PFSK-1 (cell line): ENCODE results near the gene ADAM33.

Experiments
- FOXP2 ChIP-seq: optimal IDR thresholded peaks from 2 replicates; pipeline ENCODE3; 2011; ENCODE audit warnings: borderline replicate concordance, control low read depth, inconsistent platforms; ENCODE audit not compliant: insufficient read depth; ENCODE audit errors: extremely low read length, extremely low read depth
- POLR2AphosphoS5 ChIP-seq: IDR thresholded peaks from 2 replicates; pipeline ENCODE4 v1.6.1; 2012; ENCODE audit warnings: low read depth, mild to moderate bottlenecking, control low read depth, low read length, moderate library complexity
- SIN3A ChIP-seq: IDR thresholded peaks from 2 replicates; pipeline ENCODE4 v1.6.1; 2012; ENCODE audit warnings: mild to moderate bottlenecking, low read length, moderate library complexity, borderline replicate concordance; ENCODE audit not compliant: insufficient read depth
- TAF1 ChIP-seq: IDR thresholded peaks from 2 replicates; pipeline ENCODE4 v1.6.1; 2012; ENCODE audit warnings: low read length, control low read depth, borderline replicate concordance; ENCODE audit not compliant: insufficient read depth
- TF ChIP-seq, protein P1 (sequence below), 2 experiments: IDR thresholded peaks; 2 replicates each; pipeline versions ENCODE4 v1.6.1 to v1.8.0; 2011 to 2012; ENCODE audit warnings: low read depth in 2 of 2, low read length in 2 of 2, control low read depth in 1 of 2, inconsistent platforms in 1 of 2, mild to moderate bottlenecking in 1 of 2, moderate library complexity in 1 of 2; ENCODE audit not compliant: insufficient read depth in 1 of 2

The ADAM33 gene

DNA sequence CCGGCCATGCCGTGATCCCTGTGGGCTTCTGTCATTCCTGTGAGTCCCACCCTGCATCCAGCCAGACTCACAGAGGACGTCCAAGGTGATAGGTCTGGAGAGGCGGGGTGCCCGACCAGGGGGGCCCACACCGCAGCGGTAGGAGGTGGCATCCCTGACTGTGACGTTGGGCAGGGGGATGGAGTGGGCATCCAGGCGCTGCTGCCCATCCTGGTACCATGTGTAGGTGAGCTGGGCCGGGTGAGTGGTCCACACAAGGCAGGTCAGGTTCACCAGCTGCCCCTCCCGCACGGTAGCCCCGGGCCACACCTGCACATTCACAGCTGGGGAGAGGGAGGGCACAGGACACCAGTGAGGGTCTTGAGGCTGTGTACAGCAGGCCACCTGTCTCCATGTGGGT is 11.6 kb upstream of the ADAM33 start:
- TF ChIP-seq TAF1 = no peak
- no peak for TF ChIP-seq POLR2AphosphoS5
- TF ChIP-seq SIN3A = no peak
- TF ChIP-seq, protein P1, sequence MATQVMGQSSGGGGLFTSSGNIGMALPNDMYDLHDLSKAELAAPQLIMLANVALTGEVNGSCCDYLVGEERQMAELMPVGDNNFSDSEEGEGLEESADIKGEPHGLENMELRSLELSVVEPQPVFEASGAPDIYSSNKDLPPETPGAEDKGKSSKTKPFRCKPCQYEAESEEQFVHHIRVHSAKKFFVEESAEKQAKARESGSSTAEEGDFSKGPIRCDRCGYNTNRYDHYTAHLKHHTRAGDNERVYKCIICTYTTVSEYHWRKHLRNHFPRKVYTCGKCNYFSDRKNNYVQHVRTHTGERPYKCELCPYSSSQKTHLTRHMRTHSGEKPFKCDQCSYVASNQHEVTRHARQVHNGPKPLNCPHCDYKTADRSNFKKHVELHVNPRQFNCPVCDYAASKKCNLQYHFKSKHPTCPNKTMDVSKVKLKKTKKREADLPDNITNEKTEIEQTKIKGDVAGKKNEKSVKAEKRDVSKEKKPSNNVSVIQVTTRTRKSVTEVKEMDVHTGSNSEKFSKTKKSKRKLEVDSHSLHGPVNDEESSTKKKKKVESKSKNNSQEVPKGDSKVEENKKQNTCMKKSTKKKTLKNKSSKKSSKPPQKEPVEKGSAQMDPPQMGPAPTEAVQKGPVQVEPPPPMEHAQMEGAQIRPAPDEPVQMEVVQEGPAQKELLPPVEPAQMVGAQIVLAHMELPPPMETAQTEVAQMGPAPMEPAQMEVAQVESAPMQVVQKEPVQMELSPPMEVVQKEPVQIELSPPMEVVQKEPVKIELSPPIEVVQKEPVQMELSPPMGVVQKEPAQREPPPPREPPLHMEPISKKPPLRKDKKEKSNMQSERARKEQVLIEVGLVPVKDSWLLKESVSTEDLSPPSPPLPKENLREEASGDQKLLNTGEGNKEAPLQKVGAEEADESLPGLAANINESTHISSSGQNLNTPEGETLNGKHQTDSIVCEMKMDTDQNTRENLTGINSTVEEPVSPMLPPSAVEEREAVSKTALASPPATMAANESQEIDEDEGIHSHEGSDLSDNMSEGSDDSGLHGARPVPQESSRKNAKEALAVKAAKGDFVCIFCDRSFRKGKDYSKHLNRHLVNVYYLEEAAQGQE (IDR thresholded peaks at IDR 0.05; ENCODE audit: insufficient read depth in 1 of 2, low read depth in 2 of 2, low read length in 2 of 2) = no peak
- TF ChIP-seq FOXP2 = no peak

DNA sequence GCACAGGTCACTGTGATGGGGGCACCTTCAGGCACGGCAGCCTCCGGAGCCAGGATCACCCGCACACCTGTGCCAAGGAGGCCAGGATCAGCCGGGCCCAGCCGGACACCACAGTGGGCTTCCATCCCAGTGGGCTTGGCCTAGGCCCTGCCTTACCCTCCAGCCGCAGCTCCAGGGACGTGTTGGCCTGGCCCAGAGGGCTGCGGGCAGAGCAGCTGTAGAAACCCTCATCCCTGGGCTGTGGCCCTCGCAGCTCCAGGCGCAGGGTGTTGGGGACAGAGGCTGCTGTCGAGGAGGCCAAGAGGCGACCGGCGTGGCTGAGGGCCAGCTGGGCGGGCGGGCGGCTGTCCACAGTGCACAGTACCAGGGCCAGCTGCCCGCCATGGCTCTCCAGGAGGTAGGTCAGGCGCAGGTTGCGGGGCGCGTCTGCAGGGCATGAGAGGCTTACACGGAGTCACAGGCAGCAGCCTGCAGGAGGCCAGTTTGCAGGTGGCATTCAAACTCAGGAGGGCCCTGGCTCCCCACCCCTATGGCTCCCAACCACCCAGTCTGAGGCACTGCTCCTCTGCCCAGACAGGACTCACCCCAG is 11.0 kb upstream of the ADAM33 start:
- TF ChIP-seq, protein P1 (IDR thresholded peaks at IDR 0.05; ENCODE audit: insufficient read depth in 1 of 2, low read depth in 2 of 2, low read length in 2 of 2) = no peak
- TF ChIP-seq POLR2AphosphoS5 (no peak), FOXP2 (no peak), TAF1 (no peak), SIN3A (no peak)

DNA sequence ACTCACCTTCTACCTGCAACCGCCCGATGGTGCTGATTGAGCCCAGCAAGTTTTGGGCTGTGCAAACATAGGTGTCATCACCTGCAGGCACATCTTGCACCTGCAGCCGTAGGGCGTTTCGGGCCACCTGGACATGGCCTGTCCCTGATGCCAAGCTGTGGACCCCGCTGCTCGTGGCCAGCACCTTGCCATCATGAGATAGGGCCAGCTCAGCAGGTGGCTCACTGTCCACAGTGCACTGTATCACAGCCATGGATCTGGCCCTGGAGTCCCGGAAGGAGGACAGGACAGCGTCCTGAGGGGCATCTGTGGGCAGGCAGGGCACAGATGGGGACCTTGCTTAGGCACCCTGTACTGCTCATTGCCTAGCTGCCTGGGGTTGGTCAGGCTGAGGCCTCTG is 10.1 kb upstream of the ADAM33 start:
- TF ChIP-seq FOXP2 (no peak), POLR2AphosphoS5 (no peak), TAF1 (no peak), SIN3A (no peak)
- TF ChIP-seq, protein P1 (IDR thresholded peaks at IDR 0.05; ENCODE audit: insufficient read depth in 1 of 2, low read depth in 2 of 2, low read length in 2 of 2) = no peak

DNA sequence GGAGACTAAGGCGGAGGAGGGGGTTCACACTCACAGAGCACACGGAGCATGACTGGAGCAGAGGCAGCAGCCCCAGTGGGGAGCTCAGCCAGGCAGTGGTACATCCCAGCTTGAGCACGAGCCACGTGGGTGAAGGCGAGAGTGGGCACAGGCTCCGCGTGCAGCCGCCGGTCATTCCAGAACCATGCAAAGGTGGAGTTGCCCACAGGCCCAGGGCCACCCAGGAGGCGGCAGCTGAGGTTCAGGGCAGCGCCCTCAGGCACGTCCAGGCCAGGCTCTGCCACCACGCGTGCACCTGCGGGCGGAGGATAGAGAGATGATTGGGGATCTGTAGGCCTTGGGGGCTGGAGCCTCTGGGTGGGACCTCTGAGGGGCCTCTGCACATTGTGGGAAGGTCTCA is 9.5 kb upstream of the ADAM33 start:
- TF ChIP-seq, protein P1 (IDR thresholded peaks at IDR 0.05; ENCODE audit: insufficient read depth in 1 of 2, low read depth in 2 of 2, low read length in 2 of 2) = no peak
- TF ChIP-seq TAF1 (no peak), FOXP2 (no peak), SIN3A (no peak), POLR2AphosphoS5 (no peak)

DNA sequence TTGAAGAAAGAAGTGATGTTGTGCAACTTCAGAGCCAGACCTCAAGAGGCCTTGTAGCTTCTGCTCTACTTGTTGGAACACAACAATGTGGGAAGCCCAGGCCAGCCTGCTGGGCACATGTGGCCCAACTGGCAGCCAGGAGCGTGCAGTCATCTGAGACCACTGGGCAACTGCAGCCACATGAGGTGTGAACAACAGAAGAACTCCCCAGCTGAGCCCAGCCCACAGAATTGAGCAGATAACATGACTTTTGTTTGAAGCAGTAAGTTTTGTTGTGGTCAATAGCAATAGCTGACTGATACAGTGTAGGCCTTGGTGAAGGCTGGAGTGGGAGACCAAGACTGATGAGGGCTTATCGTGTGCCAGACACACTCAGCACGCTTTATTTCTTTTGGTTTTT is 8.6 kb upstream of the ADAM33 start:
- TF ChIP-seq FOXP2 = no peak
- TF ChIP-seq, protein P1 (IDR thresholded peaks at IDR 0.05; ENCODE audit: insufficient read depth in 1 of 2, low read depth in 2 of 2, low read length in 2 of 2) = no peak
- TF ChIP-seq TAF1 = no peak
- no peak for TF ChIP-seq SIN3A
- no peak for TF ChIP-seq POLR2AphosphoS5
